ENCODE results near the gene SCCPDH. TPM values are rescaled to one million over a fixed set of nuclear protein-coding genes. Genes with fewer than 3 reads are reported as not detected.

The SCCPDH gene
- total and polyA plus RNA-seq, 2 donors (not counting 1 experiment from before 2014, with no cell fraction given): 47.8 to 58.0 TPM

- TF ChIP-seq CTCF (conservative IDR thresholded peaks at IDR 0.05 in 1 of 2, IDR thresholded peaks at IDR 0.05 in 1 of 2; ENCODE audit: low read depth in 1 of 2, low read length in 2 of 2): no peak
- no peak for TF ChIP-seq EZH2 (IDR thresholded peaks at IDR 0.05; ENCODE audit: low read length, missing control alignments)
- H3K4me1 ChIP-seq (ENCODE audit: control insufficient read depth, extremely low read depth, insufficient read depth, low read length): no peaks in the 10 kb centered on the region
- peaks cover 2% of the 10 kb centered on the region for H3K36me3 ChIP-seq (ENCODE audit: control insufficient read depth, insufficient read depth, low read length)
- no peak overlapping the region for H3K4me2 ChIP-seq (ENCODE audit: extremely low read depth, insufficient read depth, low read length)
- H3K9ac ChIP-seq (ENCODE audit: insufficient read depth, low read length): no peak overlapping the region
- H2AFZ ChIP-seq (ENCODE audit: low read length): no peak overlapping the region
- H4K20me1 ChIP-seq (ENCODE audit: control insufficient read depth, extremely low read depth, insufficient read depth, low read length): no peaks in the 10 kb centered on the region
- H3K79me2 ChIP-seq (ENCODE audit: control insufficient read depth, insufficient read depth, low read length): no peaks in the 10 kb centered on the region
- H3K27me3 ChIP-seq (ENCODE audit: control insufficient read depth, insufficient read depth, low read length): no peaks in the 10 kb centered on the region
- no peak overlapping the region for H3K27ac ChIP-seq (ENCODE audit: insufficient read depth, low read length)
- no peak for DNase-seq (ENCODE audit: low read depth in 2 of 2)
- H3K9me3 ChIP-seq (ENCODE audit: control insufficient read depth, insufficient read depth, low read depth, low read length): peaks cover 3% of the 10 kb centered on the region
- H3K4me3 ChIP-seq (replicated peaks in 1 of 4; ENCODE audit: control extremely low read depth in 1 of 4, insufficient read depth in 1 of 4, low read depth in 3 of 4, low read length in 4 of 4): no peak overlapping the region
These were observed 61.4 kb downstream of the SCCPDH start for GRCh38 chr1:246785494-246786111.

- H3K27ac ChIP-seq (ENCODE audit: insufficient read depth, low read length): no peak overlapping the region
- no peaks in the 10 kb centered on the region for H4K20me1 ChIP-seq (ENCODE audit: control insufficient read depth, extremely low read depth, insufficient read depth, low read length)
- TF ChIP-seq EZH2 (IDR thresholded peaks at IDR 0.05; ENCODE audit: low read length, missing control alignments) (no peak), CTCF (conservative IDR thresholded peaks at IDR 0.05 in 1 of 2, IDR thresholded peaks at IDR 0.05 in 1 of 2; ENCODE audit: low read depth in 1 of 2, low read length in 2 of 2) (no peak)
- no peak overlapping the region for H3K4me2 ChIP-seq (ENCODE audit: extremely low read depth, insufficient read depth, low read length)
- no peak overlapping the region for H2AFZ ChIP-seq (ENCODE audit: low read length)
- no peaks in the 10 kb centered on the region for H3K36me3 ChIP-seq (ENCODE audit: control insufficient read depth, insufficient read depth, low read length)
- no peak for DNase-seq (ENCODE audit: low read depth in 2 of 2)
- H3K27me3 ChIP-seq (ENCODE audit: control insufficient read depth, insufficient read depth, low read length): no peaks in the 10 kb centered on the region
- no peaks in the 10 kb centered on the region for H3K79me2 ChIP-seq (ENCODE audit: control insufficient read depth, insufficient read depth, low read length)
- no peak overlapping the region for H3K9ac ChIP-seq (ENCODE audit: insufficient read depth, low read length)
- H3K4me3 ChIP-seq (replicated peaks in 1 of 4; ENCODE audit: control extremely low read depth in 1 of 4, insufficient read depth in 1 of 4, low read depth in 3 of 4, low read length in 4 of 4): no peak overlapping the region
- peaks cover 3% of the 10 kb centered on the region for H3K9me3 ChIP-seq (ENCODE audit: control insufficient read depth, insufficient read depth, low read depth, low read length)
- H3K4me1 ChIP-seq (ENCODE audit: control insufficient read depth, extremely low read depth, insufficient read depth, low read length): no peaks in the 10 kb centered on the region
These were observed 62.5 kb downstream of the SCCPDH start for GRCh38 chr1:246786606-246787238.

GRCh38 chr1:246787781-246788513 is 63.7 kb downstream of the SCCPDH start:
- TF ChIP-seq CTCF (conservative IDR thresholded peaks at IDR 0.05 in 1 of 2, IDR thresholded peaks at IDR 0.05 in 1 of 2; ENCODE audit: low read depth in 1 of 2, low read length in 2 of 2) (no peak), EZH2 (IDR thresholded peaks at IDR 0.05; ENCODE audit: low read length, missing control alignments) (no peak)
- Histone ChIP-seq H3K4me1 (ENCODE audit: control insufficient read depth, extremely low read depth, insufficient read depth, low read length) (no peaks in the 10 kb centered on the region), H3K4me2 (ENCODE audit: extremely low read depth, insufficient read depth, low read length) (no peak overlapping the region), H3K9ac (ENCODE audit: insufficient read depth, low read length) (no peak overlapping the region), H3K27me3 (ENCODE audit: control insufficient read depth, insufficient read depth, low read length) (no peaks in the 10 kb centered on the region), H3K9me3 (ENCODE audit: control insufficient read depth, insufficient read depth, low read depth, low read length) (peaks cover 3% of the 10 kb centered on the region), H3K36me3 (ENCODE audit: control insufficient read depth, insufficient read depth, low read length) (no peaks in the 10 kb centered on the region), H4K20me1 (ENCODE audit: control insufficient read depth, extremely low read depth, insufficient read depth, low read length) (no peaks in the 10 kb centered on the region), H3K4me3 (replicated peaks in 1 of 4; ENCODE audit: control extremely low read depth in 1 of 4, insufficient read depth in 1 of 4, low read depth in 3 of 4, low read length in 4 of 4) (no peak overlapping the region), H3K27ac (ENCODE audit: insufficient read depth, low read length) (no peak overlapping the region), H3K79me2 (ENCODE audit: control insufficient read depth, insufficient read depth, low read length) (no peaks in the 10 kb centered on the region), H2AFZ (ENCODE audit: low read length) (no peak overlapping the region)
- no peak for DNase-seq (ENCODE audit: low read depth in 2 of 2)

Data from fibroblast of lung (primary cell).